Panc1 (cell line): Measurements from ENCODE around the gene CMIP.

Experiments
- CTCF ChIP-seq: fragments of 450-650 bp; IDR thresholded peaks from 2 replicates; pipeline ENCODE4 v1.5.1; 2017; ENCODE audit warnings: mild to moderate bottlenecking
- POLR2AphosphoS5 ChIP-seq: IDR thresholded peaks from 2 replicates; pipeline ENCODE4 v1.6.1; 2012; ENCODE audit warnings: mild to moderate bottlenecking, low read depth, low read length, moderate library complexity
- REST ChIP-seq, 2 experiments: IDR thresholded peaks; 2 replicates each; pipeline ENCODE4 v1.6.1; 2011 to 2012; ENCODE audit warnings: low read depth in 2 of 2, control low read depth in 1 of 2, low read length in 1 of 2, mild to moderate bottlenecking in 1 of 2, moderate library complexity in 1 of 2; ENCODE audit not compliant: insufficient read depth in 1 of 2
- SIN3A ChIP-seq: IDR thresholded peaks from 2 replicates; pipeline ENCODE4 v1.6.1; 2012; ENCODE audit warnings: low read depth, mild to moderate bottlenecking, low read length, moderate library complexity, borderline replicate concordance; ENCODE audit not compliant: insufficient read depth

- no peak for TF ChIP-seq CTCF
- no peak for TF ChIP-seq POLR2AphosphoS5
- no peak for TF ChIP-seq SIN3A
- no peak for TF ChIP-seq REST (IDR thresholded peaks at IDR 0.05; ENCODE audit: insufficient read depth in 1 of 2, low read depth in 2 of 2, low read length in 1 of 2)
Measured at GRCh38 chr16:81553080-81553813, 108.6 kb downstream of the CMIP start.
